ENCODE data around the gene BTRC.
A peak's percentile ranks its signal among the peaks of the same experiment; 100 is the strongest.
"Not testable (repeated sequence)": the region's sequence is repeated elsewhere in the genome, so short reads cannot be mapped to it uniquely, and the experiment has no call there.

BTRC gene

GRCh38 chr10:101353692-101354327, at the start of gene BTRC:
Gene BTRC, plus strand, starts transcription at chr10:101354165. Its CDS starts 16 bp downstream, at chr10:101354181.
- peak; percentile 100 for DNase-seq

- DNase-seq = no peak
These were observed 49.6 kb upstream of the BTRC start for GRCh38 chr10:101304316-101304715.

DNA sequence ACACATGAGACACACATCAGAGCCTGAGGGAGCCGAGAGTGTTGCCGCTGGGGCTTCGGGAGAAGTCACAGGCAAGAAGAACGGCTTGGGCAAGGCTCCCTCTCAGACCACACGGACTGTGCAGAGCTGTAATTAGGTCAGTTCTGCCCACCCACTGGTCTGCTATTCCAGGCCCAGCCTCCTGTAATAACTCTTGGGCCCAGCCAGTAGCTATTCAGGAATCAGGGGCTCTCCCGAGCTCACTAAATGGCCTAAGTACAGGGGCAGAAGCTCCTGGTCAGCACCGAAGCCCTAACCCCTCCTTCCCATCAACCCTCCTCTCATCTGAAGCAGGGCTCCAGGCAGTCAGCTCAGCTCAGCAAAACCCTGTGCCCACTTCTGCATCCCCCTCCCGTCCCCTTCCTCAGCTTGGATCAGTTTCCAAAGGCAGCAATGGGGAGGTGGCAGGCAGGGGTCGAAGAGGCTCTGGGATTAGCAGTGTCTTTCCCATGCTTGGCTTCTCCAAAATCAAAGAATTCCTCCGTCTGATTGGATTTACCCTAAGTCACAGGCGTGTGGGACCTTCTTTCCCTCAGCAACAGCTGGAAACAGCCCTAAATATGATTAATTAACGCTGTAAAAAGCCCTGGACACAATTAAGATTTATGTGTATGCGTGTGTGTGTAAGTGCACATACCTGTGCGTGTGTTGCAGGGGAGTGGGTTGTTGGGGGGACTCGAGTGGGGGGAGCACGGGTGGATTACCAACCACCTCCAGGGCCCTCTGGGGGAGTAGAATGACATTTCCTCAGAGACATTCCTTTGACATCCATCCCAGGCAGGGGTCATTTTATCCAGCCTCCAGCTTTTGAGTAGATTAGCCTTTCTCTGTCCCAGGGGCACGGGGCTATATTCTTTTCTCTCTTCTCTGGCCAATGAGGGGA, 48.4 kb upstream of the BTRC start:
- DNase-seq = peak; percentile 80

- DNase-seq = no peak
These were observed 45.9 kb upstream of the BTRC start for GRCh38 chr10:101308051-101308450.

DNA sequence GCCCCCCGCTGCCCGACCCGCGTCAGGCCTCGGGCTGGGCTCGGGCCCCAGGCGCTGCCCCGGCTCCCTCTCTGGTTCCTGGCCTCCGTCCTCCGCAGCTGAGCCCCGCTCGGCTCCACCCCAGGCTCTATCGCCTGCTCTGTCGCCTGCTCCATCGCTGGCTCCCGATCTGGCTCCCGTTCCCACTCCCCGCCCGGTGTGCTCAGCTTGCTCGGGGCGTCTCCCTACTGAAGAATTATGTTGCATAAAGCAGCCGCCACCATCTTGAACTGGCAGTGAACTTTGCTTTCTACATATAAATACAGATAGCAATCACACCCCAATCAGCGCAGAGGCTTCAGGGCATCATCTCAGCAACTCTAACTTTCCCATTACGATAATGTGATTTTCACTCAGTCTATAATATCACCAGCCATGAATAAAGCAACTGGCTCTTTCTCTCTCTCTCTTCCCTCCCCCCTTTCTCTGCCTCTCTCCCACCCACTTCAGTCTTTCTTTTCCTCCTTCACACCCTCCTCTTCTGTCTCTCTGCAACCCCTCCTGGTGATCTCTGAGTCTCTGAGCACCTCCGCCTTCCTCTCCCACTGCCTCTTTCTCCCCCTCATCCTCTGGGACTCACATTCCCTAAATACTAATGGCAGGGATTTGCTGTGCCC, 43.3 kb upstream of the BTRC start:
- peak; percentile 67 for DNase-seq

- peak; percentile 71 for DNase-seq
These were observed 42.5 kb upstream of the BTRC start for GRCh38 chr10:101311185-101312066.

DNA sequence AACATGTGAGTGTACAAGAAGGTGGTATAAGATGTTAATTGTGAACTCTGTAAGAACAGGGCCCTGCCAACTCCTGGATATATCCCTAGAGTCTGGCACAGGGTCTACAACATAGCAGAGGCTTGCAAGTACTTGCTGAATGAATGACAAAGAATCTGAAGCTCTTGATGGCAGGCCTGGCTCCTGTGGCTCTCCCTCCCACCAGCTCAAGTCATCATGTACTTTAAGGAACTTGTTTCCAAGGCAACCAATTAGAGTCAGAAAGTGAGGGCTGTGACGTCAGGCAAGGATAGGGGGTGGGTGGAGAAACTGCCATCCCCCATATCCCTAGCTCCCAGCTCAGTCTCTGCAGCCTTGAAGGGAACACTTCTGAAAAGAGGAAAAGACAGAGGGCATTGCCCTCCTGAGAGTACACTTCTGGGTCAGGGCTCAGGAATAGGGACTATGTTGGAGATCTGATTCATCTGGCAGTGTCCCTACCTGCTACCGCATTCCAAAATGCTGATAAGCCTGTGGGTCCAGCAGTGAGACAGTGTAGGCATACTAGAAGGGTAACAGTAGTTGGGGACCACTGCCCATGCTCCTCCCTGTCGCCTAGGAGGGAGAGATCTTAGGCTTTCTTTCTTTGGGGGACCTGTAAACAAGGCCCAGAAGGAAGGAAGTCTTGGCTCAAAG, 34.6 kb upstream of the BTRC start:
- DNase-seq = no peak

DNA sequence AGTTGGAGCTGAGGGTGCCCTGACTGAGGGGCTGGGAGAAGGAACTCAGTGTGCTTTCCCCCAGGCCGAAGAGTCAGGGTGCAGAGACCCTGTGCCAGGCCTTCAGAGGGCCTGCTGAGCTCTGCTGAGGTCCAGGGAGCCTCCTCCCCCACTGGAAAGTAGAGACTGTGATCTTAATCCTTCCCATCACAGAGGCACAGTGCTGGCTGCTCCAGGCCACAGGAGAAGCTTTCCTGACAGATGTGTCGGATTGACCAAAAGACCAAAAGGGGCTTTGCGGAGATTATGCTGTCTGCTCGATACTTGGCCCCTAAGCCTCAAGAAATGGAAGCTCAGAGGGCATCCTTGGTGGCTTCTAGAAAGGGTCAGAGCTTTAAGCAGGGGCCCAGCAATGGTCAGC, 32.9 kb upstream of the BTRC start:
- no peak for DNase-seq

- DNase-seq = peak; percentile 60
These were observed 31.5 kb upstream of the BTRC start for GRCh38 chr10:101322266-101323108.

- no peak for DNase-seq
These were observed 30.5 kb upstream of the BTRC start for GRCh38 chr10:101323495-101323894.

GRCh38 chr10:101327454-101327853, 26.5 kb upstream of the BTRC start:
- DNase-seq = not testable (repeated sequence)

DNA sequence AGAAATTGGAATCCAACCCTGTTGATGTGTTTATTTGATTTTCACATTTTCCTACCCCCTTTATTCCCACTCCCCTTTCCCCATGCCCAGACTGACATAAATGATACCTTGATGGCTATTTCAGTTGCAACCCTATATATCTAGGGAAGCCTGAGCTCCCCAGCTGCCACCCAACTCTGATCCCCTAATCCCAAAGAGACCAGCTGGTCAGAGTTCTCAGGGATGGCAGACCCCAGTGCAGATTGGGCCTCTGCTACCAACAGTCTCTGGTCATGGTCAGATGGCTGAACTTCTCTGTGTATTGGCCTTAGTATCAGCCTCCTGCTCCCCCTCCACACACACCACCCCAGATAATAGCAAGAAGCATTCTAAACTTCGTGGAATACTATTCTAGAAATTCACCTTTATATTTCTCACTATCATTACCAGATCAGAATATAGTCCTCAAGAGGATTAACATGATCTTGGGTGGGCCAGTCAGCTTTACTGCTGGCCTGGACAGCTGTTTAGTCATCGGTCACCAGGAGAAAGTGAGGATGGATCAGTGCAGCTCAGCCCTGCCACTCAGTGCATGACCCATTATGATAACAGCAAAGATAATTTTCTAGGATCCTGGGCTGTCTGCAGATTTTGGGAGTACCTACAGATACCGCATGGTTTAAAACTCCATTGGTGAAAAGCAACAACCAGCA, 24.5 kb upstream of the BTRC start:
- no peak for DNase-seq

DNA sequence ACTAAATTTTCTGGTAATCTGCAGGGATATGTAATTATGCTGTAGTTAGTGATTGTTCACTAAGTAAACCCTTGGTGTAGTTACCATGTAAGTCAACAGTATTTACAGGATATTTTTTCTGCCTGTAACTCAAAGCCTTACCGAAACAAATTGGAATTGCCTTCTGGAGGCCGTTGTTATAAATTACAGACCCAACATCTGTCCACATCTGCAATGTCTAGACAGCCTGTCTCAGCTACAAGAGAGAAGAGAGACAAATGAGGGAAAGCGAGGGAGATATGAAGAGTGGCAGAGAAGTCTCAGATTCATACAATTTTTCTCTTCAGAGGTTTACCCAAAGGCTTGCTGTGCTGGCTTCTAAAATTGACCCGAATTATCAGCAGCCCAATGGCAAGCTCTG, 23.7 kb upstream of the BTRC start:
- DNase-seq = no peak

GRCh38 chr10:101330631-101331225, 23.2 kb upstream of the BTRC start:
- no peak for DNase-seq

GRCh38 chr10:101331956-101332355, 22.0 kb upstream of the BTRC start:
- DNase-seq = no peak

- DNase-seq = not testable (repeated sequence)
These were observed 19.7 kb upstream of the BTRC start for GRCh38 chr10:101334259-101334658.

DNA sequence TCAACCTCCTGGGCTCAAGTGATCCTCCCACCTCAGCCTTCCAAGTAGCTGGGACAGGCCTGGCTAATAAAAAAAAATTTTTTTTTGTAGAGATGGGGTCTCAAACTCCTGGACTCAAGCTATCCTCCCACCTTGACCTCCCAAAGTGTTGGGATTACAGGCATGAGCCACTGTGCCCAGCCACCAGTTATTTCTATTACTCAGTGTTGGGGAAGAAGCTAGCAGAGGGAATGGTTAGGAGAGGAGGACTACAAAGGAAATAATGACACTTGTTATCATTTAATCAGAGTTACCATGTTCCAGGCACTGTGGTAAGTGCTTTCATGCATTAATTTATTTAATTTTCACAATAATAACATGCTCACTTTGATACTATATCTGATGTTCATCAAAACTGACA, 17.6 kb upstream of the BTRC start:
- no peak for DNase-seq

DNA sequence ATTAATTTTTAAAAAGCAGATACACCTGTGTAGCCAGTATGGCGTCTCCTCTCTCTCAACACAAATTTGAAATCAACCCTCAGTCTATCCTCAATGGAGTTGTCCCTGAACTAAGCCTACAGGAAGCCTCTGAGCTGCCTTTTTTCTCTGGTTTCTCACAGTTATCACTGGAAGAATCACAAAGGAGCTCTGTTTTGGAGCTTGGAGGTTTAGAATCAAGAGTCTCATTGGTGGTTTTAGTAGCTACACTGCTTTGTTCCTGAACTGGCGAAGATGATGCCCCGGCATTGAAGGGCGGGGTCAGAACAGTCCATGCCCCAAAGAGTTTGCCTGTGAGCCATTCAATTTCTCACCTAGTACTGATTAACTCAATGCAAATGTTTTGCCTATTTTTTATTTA, 16.1 kb upstream of the BTRC start:
- DNase-seq = no peak

DNA sequence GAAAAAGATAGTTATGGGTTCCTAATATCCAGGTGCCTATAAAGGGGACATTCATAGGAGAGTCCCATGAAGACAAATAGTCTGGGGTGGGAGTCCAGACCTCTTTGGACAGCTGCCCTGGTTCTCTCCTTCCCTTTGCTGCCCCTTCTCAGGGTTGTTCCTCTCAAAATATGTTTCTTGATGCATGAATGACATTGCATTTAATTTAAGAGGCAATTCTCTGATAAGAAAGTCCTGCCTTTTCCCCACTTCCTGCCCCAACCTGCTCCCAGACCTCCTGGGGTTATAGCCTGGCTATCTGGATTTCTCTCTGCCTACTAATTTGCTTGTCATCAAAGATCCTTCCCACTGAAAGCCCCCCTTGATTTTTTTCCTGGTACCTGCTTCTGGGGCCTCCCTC, 12.5 kb upstream of the BTRC start:
- no peak for DNase-seq

- no peak for DNase-seq
These were observed 7.8 kb upstream of the BTRC start for GRCh38 chr10:101346177-101346576.

Data from eye (tissue), 1 donor.